ENCODE measurements around the gene SALL3.

Gene SALL3

GRCh38 chr18:78981394-78981831 is 1.8 kb downstream of the SALL3 start:
- no peak for DNase-seq

GRCh38 chr18:78981989-78982620 is 2.5 kb downstream of the SALL3 start:
- no peak for DNase-seq

GRCh38 chr18:78983512-78983911 is 3.9 kb downstream of the SALL3 start:
- DNase-seq: no peak

- DNase-seq: no peak
Observed at GRCh38 chr18:78984941-78985784, 5.5 kb downstream of the SALL3 start.

GRCh38 chr18:78986018-78986481 is 6.4 kb downstream of the SALL3 start:
- DNase-seq: no peak

GRCh38 chr18:78991446-78991845 is 11.8 kb downstream of the SALL3 start:
- DNase-seq: no peak

- no peak for DNase-seq
Observed at GRCh38 chr18:78992041-78993011, 12.7 kb downstream of the SALL3 start.

GRCh38 chr18:78993014-78993926 is 13.7 kb downstream of the SALL3 start:
- DNase-seq: no peak

- DNase-seq: no peak
Observed at GRCh38 chr18:78994000-78994399, 14.4 kb downstream of the SALL3 start.

- DNase-seq: no peak
Observed at GRCh38 chr18:78994531-78994930, 14.9 kb downstream of the SALL3 start.

- no peak for DNase-seq
Observed at GRCh38 chr18:78994977-78995582, 15.5 kb downstream of the SALL3 start.

- DNase-seq: no peak
Observed at GRCh38 chr18:78995740-78996395, 16.2 kb downstream of the SALL3 start.

- no peak for DNase-seq
Observed at GRCh38 chr18:78996741-78997490, 17.3 kb downstream of the SALL3 start.

- DNase-seq: no peak
Observed at GRCh38 chr18:78998371-78999071, 18.9 kb downstream of the SALL3 start.

- no peak for DNase-seq
Observed at GRCh38 chr18:78999939-79000338, 20.3 kb downstream of the SALL3 start.

GRCh38 chr18:79000997-79001396 is 21.4 kb downstream of the SALL3 start:
- no peak for DNase-seq

GRCh38 chr18:79005653-79006052 is 26.0 kb downstream of the SALL3 start:
- no peak for DNase-seq

- DNase-seq: no peak
Observed at GRCh38 chr18:79006106-79006795, 26.6 kb downstream of the SALL3 start.

GRCh38 chr18:79007440-79007839 is 27.8 kb downstream of the SALL3 start:
- no peak for DNase-seq

All from 8988T (cell line).